ENCODE measurements around the gene SH2D5.
"Not testable (repeated sequence)": the region's sequence is repeated elsewhere in the genome, so short reads cannot be mapped to it uniquely, and the experiment has no call there.

The SH2D5 gene

DNA sequence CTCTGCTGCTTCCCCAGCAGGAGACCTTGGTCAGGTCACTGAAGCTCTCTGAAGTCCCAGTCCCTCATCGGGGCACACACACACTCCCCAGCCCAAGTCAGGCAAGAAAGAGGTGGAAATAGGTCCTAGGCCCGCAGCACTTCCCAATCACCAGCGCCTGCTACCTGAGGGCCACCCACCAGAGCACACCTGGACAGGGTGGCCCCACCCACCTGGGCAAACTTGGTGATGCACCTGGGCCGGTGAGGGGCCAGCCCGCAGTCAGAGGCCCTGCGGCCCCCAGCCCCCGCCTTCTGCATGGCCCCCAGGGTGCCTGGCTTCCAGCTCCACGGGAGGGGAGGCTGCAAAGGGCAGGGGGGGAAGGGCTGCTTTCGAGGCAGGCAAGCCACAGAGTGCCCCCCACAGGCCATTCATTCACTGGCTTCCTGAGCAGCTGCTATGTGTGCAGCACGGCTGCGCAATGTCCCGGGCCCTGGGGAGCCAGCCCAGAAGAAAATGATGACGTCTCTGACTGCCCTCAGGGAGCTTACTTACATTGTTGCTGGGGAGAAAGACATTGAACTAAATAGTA is 4.7 kb downstream of the SH2D5 start:
- no peak for DNase-seq

DNA sequence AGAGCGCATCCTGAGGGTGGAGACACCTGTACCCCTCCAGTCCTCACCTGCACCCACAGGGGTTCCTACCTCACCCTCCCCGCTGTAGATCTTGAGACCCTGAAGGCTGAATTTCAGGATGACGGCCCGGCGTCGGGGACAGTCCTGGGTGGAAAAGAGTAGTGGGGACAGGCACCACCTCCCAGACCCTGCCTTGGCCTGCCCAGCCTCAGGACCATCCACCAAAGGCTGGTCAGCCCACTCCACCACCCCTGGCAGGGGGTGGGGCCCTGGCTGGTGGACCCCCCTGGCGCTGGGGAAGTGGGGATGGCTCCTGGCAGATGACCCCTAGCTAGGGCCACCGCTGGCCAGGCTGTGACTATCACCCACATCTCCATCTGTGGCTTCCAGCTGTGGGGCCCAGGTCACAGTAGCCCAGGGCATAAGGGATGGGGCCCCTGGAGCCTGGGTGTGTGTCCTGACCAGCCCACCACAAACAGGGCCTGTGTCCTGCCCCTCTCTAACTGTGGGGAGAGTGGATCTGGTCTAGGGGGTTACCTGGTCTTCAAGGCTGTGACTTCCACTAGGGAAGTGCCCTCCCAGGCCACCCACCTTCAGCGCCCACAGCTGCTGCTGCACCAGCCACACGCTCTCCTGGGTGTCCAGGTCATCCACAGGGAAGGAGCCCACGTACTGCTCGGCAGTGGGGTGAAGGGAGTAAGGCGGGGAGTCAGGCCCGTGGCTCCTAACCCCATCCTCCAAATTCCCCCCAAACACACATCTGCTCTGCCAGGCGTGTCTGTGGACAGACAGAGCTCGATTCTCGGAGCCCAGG is 5.4 kb downstream of the SH2D5 start:
- no peak for DNase-seq

GRCh38 chr1:20726118-20726911 is 6.2 kb downstream of the SH2D5 start:
- DNase-seq = no peak

GRCh38 chr1:20725189-20726117 is 7.0 kb downstream of the SH2D5 start:
- DNase-seq = no peak

- no peak for DNase-seq
These were observed 7.9 kb downstream of the SH2D5 start for GRCh38 chr1:20724364-20725188.

DNA sequence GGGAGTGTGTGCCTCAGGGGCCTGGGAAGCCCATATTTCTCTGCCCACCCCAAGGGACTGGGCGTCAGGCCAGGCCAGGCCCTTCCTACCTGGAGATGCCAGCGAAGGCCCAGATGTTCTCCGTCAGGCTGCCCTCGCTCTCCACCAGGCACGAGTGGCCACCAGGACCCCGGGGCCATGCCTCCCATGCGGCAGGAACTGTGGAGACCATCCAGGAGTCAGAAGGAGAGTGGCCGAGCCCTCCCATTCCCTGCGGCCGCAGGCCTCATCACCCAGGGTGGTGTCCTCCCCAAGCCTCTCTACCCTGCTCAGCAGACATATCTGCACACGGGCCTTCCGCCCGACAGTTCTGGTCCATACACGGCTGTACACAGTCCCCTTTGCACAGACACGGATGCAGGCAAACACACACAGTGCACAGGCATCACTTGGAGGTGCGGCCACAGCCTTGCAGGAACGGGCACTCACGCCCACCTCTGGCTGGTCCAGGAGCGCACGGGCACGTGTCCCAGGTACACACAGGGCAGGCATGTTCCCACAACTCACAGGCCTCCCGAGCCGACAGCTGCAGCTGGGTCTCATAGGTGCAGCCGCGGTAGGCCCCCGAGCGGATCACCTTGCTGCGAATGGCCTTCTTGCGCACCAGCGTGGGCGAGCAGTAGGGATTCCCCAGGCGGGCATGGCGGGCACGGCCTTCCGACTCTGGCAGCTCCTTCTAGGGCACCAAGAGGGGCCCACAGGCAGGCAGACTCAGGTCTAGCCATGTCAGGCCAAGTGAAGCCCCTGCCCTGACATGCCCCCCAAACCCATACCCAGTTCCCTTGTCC is 8.8 kb downstream of the SH2D5 start:
- no peak for DNase-seq

GRCh38 chr1:20723159-20723536 is 9.4 kb downstream of the SH2D5 start:
- no peak for DNase-seq

- no peak for DNase-seq
These were observed 11.1 kb downstream of the SH2D5 start for GRCh38 chr1:20721117-20722061.

- no peak for DNase-seq
These were observed 11.8 kb downstream of the SH2D5 start for GRCh38 chr1:20720631-20721091.

DNA sequence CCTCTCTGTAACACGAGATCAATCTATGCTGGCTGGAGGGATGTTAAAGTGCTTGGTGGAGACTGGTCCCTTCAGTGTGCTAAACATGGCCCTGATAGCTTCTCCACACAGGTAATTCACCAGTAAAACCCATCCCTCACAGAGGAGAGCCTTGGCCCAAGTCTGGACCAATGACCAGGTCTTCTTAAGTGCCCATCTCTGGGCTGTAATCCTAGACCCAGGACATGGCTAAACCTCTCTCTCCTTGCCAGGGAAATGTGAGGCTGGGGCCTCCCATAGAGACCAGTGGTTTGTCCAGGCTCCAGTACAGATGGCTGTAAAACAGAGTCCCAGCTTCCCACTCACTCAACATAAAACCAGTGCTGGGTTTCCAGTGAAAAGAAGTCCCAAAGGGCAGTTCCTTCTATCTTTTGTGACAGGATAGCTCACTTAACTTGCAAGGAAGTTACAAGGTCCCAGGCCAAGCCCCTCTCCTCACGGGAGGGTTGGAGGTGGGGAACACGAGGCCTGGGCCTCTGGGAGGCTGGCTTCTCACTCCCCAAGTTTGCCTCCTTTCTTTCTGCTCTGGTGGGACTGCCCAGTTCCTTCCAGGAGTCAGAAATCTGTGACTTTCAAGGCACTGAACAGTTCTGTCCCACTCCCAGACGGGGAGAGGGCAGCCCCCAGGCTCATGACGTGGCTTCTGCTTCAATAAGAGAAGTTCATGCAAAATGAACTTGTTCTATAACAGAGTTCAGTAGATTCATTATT is 12.5 kb downstream of the SH2D5 start:
- DNase-seq = no peak

GRCh38 chr1:20719261-20719660 is 13.2 kb downstream of the SH2D5 start:
- DNase-seq = no peak

DNA sequence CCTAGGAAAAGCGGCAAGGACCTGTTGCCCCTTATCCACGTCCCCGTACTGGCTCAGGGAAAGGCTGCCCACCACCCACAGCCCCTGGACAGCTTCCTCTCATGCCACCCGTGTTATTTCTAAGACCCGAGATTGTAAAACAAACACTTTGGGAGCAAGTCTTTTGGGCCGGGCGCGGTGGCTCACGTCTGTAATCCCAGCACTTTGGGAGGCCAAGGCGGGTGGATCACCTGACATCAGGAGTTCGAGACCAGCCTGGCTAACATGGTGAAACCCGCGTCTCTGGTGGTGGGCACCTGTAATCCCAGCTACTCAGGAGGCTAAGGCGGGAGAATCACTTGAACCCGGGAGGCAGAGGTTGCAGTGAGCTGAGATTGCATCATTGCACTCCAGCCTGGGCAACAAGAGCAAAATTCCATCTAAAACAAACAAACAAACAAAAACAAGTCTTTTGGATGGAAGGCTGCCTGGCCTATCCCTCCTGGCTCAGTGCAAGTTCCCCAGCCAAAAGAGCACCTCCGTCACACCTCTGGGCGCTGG is 14.1 kb downstream of the SH2D5 start:
- not testable (repeated sequence) for DNase-seq

DNA sequence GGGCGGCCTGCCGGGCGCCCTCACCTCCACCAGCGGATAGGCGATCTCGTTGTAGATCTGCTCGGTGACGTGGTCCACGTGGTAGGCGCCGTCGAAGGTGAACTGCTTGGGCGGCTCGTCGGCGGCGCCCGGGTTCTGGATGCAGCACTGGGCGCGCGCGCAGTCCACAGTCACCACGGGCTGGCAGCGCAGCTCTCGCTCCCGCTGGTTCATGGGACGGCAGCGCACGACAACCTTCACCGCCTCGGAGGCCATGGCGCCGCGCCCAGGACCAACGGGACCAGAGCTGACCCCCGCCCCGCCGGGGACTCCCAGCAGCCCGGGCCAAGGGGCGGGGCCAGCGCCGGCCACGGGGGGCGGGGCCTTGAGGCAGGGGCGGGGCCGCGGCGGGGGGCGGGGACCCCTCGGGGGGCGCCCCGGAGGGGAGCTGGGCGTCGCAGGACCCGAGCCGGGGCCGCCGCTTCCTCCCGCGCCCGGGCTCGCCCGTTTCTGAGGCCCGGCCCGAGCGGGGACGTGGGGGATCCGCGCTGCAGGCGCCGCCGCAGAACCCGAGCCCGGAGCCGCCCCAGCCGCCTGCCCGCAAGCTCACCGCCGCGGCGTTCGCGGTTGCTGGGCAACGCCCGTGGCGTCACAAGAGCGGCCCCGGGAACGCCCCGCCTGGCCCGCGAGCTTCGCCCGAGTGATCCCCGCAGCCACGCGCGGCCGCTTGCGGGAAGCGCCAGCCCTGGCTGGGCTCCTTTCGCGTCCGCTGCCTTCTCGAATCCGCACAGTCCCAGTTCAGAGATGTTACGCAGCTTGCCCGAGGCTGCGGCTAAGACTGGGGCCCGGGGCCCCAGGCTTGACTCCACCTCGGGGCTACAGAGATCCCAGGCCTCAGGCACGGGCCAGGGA is 14.8 kb downstream of the SH2D5 start, which contains the start of gene KIF17:
KIF17 (minus strand) TSS at position 556 of the 891 bp plus-strand sequence; CDS start at position 255, 301 bp downstream.
- DNase-seq = no peak

DNA sequence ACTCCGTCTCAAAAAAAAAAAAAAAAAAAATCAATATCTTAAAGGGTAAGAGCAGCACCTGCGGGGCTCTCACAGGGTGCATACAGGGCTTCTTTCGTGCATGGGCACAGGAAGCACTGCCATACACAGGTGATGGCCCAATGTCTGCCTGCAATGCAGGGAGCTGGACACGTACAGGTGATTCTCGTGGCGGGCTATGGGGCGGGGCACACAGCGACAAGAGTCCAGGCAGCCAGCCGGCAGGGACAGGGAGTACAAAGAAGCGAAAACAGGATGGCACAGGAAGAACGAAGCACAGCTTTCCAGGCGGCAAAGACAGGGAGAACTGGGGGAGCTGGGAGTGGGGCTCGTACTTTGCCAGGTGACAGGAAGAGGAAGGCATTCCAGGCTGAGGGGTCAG is 16.3 kb downstream of the SH2D5 start:
- no peak for DNase-seq

GRCh38 chr1:20715406-20715805 is 17.1 kb downstream of the SH2D5 start:
- no peak for DNase-seq

DNA sequence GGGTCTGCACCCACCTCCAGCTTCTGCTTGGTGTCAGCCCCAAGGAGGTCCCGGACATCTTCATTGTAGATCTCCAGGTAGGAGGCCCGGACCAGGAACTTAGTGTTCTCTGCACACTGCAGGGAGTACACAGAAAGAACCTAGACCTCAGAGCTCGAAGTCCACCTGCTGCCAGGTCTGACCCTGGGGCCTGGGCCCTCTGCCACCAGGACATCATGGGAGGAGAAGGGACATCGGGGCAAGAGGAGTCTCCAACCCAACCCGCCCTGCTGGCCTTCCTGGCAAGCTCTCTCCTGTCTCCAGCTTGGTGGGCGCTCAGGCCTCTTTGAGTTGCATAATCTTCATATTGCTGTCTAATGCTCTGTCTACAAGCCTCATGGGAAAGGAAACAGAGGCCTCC is 19.1 kb downstream of the SH2D5 start:
- no peak for DNase-seq

DNA sequence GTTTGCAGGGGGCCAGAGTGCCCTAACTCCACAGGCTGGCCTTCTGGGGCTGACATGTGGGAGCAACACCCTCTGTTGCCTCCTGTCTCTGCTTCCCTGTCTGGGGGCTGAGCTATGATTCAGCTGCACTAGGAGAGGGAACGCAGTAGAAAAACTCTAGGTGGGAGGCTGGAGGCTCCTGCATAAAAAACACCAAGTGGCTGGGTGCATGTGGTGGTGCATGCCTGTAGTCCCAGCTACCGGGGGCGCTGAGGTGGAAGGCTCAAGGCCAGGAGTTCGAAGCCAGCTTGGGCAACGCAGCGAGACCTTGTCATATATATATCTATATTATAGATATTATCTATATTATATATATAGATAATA is 20.3 kb downstream of the SH2D5 start:
- no peak for DNase-seq
